Measurements from ENCODE around the gene FLVCR1.

FLVCR1 gene

GRCh38 chr1:212867192-212867591 is 9.1 kb downstream of the FLVCR1 start:
- TF ChIP-seq POLR2AphosphoS5 (IDR thresholded peaks at IDR 0.05; ENCODE audit: low read depth, low read length) = no peak
- TF ChIP-seq REST (IDR thresholded peaks at IDR 0.05; ENCODE audit: insufficient read depth in 1 of 2, low read depth in 2 of 2, low read length in 2 of 2) = no peak

GRCh38 chr1:212871976-212872375 is 13.9 kb downstream of the FLVCR1 start:
- TF ChIP-seq FOXP2 (optimal IDR thresholded peaks at IDR 0.05; ENCODE audit: borderline replicate concordance, extremely low read depth, extremely low read length, insufficient read depth) (no peak), POLR2AphosphoS5 (IDR thresholded peaks at IDR 0.05; ENCODE audit: low read depth, low read length) (no peak), REST (IDR thresholded peaks at IDR 0.05; ENCODE audit: insufficient read depth in 1 of 2, low read depth in 2 of 2, low read length in 2 of 2) (no peak), SIN3A (IDR thresholded peaks at IDR 0.05; ENCODE audit: borderline replicate concordance, insufficient read depth, low read length) (no peak), TAF1 (IDR thresholded peaks at IDR 0.05; ENCODE audit: borderline replicate concordance, insufficient read depth, low read length) (no peak)

- TF ChIP-seq REST (IDR thresholded peaks at IDR 0.05; ENCODE audit: insufficient read depth in 1 of 2, low read depth in 2 of 2, low read length in 2 of 2) (no peak), TAF1 (IDR thresholded peaks at IDR 0.05; ENCODE audit: borderline replicate concordance, insufficient read depth, low read length) (no peak), SIN3A (IDR thresholded peaks at IDR 0.05; ENCODE audit: borderline replicate concordance, insufficient read depth, low read length) (no peak), POLR2AphosphoS5 (IDR thresholded peaks at IDR 0.05; ENCODE audit: low read depth, low read length) (no peak), FOXP2 (optimal IDR thresholded peaks at IDR 0.05; ENCODE audit: borderline replicate concordance, extremely low read depth, extremely low read length, insufficient read depth) (no peak)
Measured at GRCh38 chr1:212873518-212873917, 15.4 kb downstream of the FLVCR1 start.

GRCh38 chr1:212878418-212878817 is 20.3 kb downstream of the FLVCR1 start:
- no peak for TF ChIP-seq REST (IDR thresholded peaks at IDR 0.05; ENCODE audit: insufficient read depth in 1 of 2, low read depth in 2 of 2, low read length in 2 of 2)
- TF ChIP-seq TAF1 (IDR thresholded peaks at IDR 0.05; ENCODE audit: borderline replicate concordance, insufficient read depth, low read length) = no peak
- no peak for TF ChIP-seq POLR2AphosphoS5 (IDR thresholded peaks at IDR 0.05; ENCODE audit: low read depth, low read length)
- no peak for TF ChIP-seq FOXP2 (optimal IDR thresholded peaks at IDR 0.05; ENCODE audit: borderline replicate concordance, extremely low read depth, extremely low read length, insufficient read depth)
- TF ChIP-seq SIN3A (IDR thresholded peaks at IDR 0.05; ENCODE audit: borderline replicate concordance, insufficient read depth, low read length) = no peak

GRCh38 chr1:212879947-212880690 is 22.0 kb downstream of the FLVCR1 start:
- TF ChIP-seq SIN3A (IDR thresholded peaks at IDR 0.05; ENCODE audit: borderline replicate concordance, insufficient read depth, low read length) = no peak
- no peak for TF ChIP-seq TAF1 (IDR thresholded peaks at IDR 0.05; ENCODE audit: borderline replicate concordance, insufficient read depth, low read length)
- no peak for TF ChIP-seq REST (IDR thresholded peaks at IDR 0.05; ENCODE audit: insufficient read depth in 1 of 2, low read depth in 2 of 2, low read length in 2 of 2)
- no peak for TF ChIP-seq FOXP2 (optimal IDR thresholded peaks at IDR 0.05; ENCODE audit: borderline replicate concordance, extremely low read depth, extremely low read length, insufficient read depth)
- no peak for TF ChIP-seq POLR2AphosphoS5 (IDR thresholded peaks at IDR 0.05; ENCODE audit: low read depth, low read length)
